ENCODE results near the gene ARHGDIB. TPM values are rescaled to one million over a fixed set of nuclear protein-coding genes. Genes with fewer than 3 reads are reported as not detected.
A peak's percentile ranks its signal among the peaks of the same experiment; 100 is the strongest.

ARHGDIB gene
- total RNA-seq, 2 donors from 2014 or later: 402 to 450 TPM

GRCh38 chr12:14959463-14959862 lies 1.9 kb downstream of the ARHGDIB start:
- H3K27ac Mint-ChIP-seq: peak overlapping the region; percentile 96
- H3K27me3 Mint-ChIP-seq (ENCODE audit: low read depth): no peaks in the 10 kb centered on the region
- peaks cover 7 to 12% of the 10 kb centered on the region in 2 donors for H3K36me3 Mint-ChIP-seq (ENCODE audit: insufficient read depth in 2 of 2)
- H3K4me3 Mint-ChIP-seq: peak overlapping the region; percentile 99 to 100
- ATAC-seq (replicated peaks in 1 of 2) (no peak), DNase-seq (no peak)
- peaks cover 69% of the 10 kb centered on the region for H3K4me1 Mint-ChIP-seq (ENCODE audit: low read depth)
- H3K9me3 Mint-ChIP-seq: peaks cover 0 to 1% of the 10 kb centered on the region in 2 donors

- peaks cover 69% of the 10 kb centered on the region for H3K4me1 Mint-ChIP-seq (ENCODE audit: low read depth)
- peak in 1 of 2 donors; percentile 28 for DNase-seq
Observed at GRCh38 chr12:14959126-14959440, 2.3 kb downstream of the ARHGDIB start.

DNA sequence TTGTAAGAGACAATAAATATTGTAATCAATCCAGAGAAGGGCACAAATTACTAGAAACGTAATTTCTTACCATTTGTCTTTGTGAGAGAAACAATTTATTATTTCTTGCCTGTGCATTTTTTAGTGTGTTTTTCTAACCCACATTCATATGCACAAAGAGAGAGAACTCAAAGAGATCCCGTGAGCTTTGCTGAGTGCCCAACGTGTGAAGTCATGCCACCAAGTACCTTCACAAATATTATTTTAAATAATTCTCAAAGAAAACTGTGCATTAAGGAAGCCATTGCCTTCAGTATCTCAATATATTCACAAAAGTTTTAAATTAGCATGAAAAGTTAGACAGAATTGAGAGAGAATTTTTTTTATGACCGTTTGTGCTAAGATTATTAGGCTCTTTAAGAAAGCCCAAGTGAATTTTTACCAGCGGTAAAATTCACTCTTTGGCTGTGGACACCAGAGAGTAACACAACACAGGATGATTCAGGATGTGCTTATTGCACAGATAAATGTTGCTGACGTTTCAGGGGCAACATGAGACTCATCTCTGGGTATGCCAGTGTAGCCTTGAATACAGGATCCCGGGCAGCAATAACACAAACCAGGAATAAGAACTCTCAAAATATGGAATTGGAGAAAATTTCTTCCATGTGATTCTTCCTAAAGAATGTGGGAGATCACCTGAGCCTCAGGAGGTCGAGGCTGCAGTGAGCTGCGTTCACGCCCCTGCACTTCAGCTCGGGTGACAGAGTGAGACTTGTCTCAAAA lies 2.9 kb downstream of the ARHGDIB start:
- H3K4me3 Mint-ChIP-seq: peak overlapping the region; percentile 99 to 100
- peak overlapping the region; percentile 96 for H3K27ac Mint-ChIP-seq
- DNase-seq (no peak), ATAC-seq (replicated peaks in 1 of 2) (peak; percentile 27 to 29)
- H3K9me3 Mint-ChIP-seq: no peaks in the 10 kb centered on the region
- H3K27me3 Mint-ChIP-seq (ENCODE audit: low read depth): no peaks in the 10 kb centered on the region
- H3K36me3 Mint-ChIP-seq (ENCODE audit: insufficient read depth in 2 of 2): peaks cover 7 to 12% of the 10 kb centered on the region in 2 donors
- peaks cover 69% of the 10 kb centered on the region for H3K4me1 Mint-ChIP-seq (ENCODE audit: low read depth)

More at GRCh38 chr12:14959126-14959440, 2.3 kb downstream of the ARHGDIB start:
- Mint-ChIP-seq H3K27ac (peak overlapping the region; percentile 96), H3K27me3 (ENCODE audit: low read depth) (no peaks in the 10 kb centered on the region), H3K36me3 (ENCODE audit: insufficient read depth in 2 of 2) (peaks cover 7 to 12% of the 10 kb centered on the region in 2 donors), H3K4me3 (peak overlapping the region; percentile 99 to 100), H3K9me3 (peaks cover 0 to 1% of the 10 kb centered on the region in 2 donors)
- peak in 1 of 2 donors; percentile 1 for ATAC-seq (replicated peaks in 1 of 2)

DNA sequence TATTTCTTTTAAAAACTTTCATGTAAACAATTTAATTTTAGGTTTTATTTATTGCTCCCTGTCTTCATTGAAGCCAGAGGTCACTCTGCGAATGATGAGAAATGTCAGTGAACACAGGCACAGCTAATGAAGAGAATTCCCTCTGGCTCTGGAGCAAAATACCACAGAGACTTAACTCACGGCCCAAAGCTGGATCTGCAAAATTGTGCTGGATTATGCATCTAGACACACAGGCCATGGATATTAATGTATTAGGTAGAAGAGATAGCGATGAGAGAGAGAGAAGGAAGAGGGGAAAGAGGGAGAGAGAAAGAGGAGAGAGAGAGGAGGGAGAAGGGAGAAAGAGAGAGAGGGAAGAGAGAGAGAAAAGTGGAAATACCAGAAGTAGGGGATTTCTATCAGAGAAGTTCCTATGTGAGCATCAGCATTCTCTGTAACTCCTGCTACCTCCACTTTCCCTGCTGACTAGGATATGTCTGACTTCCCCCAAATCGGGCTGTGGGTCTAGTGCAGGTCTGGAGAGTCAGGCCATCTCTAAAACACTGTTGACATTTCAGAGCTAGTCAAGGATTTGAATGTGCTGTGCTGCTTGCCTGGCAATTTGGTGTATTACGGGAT lies 3.7 kb downstream of the ARHGDIB start:
- DNase-seq (no peak), ATAC-seq (replicated peaks in 1 of 2) (no peak)
- Mint-ChIP-seq H3K9me3 (no peaks in the 10 kb centered on the region), H3K27me3 (ENCODE audit: low read depth) (no peaks in the 10 kb centered on the region), H3K27ac (peak overlapping the region; percentile 96), H3K4me1 (ENCODE audit: low read depth) (peaks cover 69% of the 10 kb centered on the region), H3K4me3 (peak overlapping the region; percentile 99 to 100), H3K36me3 (ENCODE audit: insufficient read depth in 2 of 2) (peaks cover 7 to 12% of the 10 kb centered on the region in 2 donors)

GRCh38 chr12:14956905-14957304 lies 4.5 kb downstream of the ARHGDIB start:
- Mint-ChIP-seq H3K27ac (peak overlapping the region; percentile 96), H3K9me3 (no peaks in the 10 kb centered on the region), H3K27me3 (ENCODE audit: low read depth) (no peaks in the 10 kb centered on the region), H3K36me3 (ENCODE audit: insufficient read depth in 2 of 2) (peaks cover 8 to 12% of the 10 kb centered on the region in 2 donors), H3K4me3 (peak overlapping the region; percentile 99 to 100), H3K4me1 (ENCODE audit: low read depth) (peaks cover 73% of the 10 kb centered on the region)
- DNase-seq (no peak), ATAC-seq (replicated peaks in 1 of 2) (no peak)

- Mint-ChIP-seq H3K36me3 (ENCODE audit: insufficient read depth in 2 of 2) (peaks cover 8 to 15% of the 10 kb centered on the region in 2 donors), H3K27me3 (ENCODE audit: low read depth) (no peaks in the 10 kb centered on the region), H3K27ac (peak overlapping the region; percentile 96), H3K4me1 (ENCODE audit: low read depth) (peaks cover 79% of the 10 kb centered on the region), H3K4me3 (peak overlapping the region; percentile 99 to 100), H3K9me3 (no peaks in the 10 kb centered on the region)
- DNase-seq (peak in 1 of 2 donors; percentile 28), ATAC-seq (replicated peaks in 1 of 2) (no peak)
Observed at GRCh38 chr12:14956024-14956891, 5.1 kb downstream of the ARHGDIB start.

DNA sequence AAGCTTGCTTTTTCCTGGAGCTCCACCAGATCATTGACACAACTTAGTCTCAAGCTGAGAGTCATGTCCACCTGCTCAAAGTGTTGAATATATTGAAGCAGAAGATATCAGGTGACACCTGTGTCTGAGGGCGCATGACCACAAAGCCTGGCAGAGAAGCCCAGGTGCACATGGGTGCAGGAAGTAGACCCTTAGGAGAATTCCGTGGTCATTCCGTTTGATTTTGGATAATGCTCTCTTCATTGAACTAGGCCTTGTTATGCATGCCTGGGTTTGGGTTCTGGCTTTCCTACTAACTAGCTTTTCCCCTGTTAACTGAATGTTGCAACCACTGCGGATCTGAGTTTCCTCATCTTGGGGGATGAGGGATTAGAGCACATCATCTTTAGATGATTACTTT lies 7.1 kb downstream of the ARHGDIB start:
- ATAC-seq (replicated peaks in 1 of 2): no peak
- Mint-ChIP-seq H3K4me1 (ENCODE audit: low read depth) (peaks cover 91% of the 10 kb centered on the region), H3K9me3 (no peaks in the 10 kb centered on the region), H3K27ac (peak overlapping the region; percentile 96), H3K4me3 (peak overlapping the region; percentile 84 to 90), H3K27me3 (ENCODE audit: low read depth) (no peaks in the 10 kb centered on the region), H3K36me3 (ENCODE audit: insufficient read depth in 2 of 2) (peaks cover 10 to 20% of the 10 kb centered on the region in 2 donors)
- DNase-seq: no peak

DNA sequence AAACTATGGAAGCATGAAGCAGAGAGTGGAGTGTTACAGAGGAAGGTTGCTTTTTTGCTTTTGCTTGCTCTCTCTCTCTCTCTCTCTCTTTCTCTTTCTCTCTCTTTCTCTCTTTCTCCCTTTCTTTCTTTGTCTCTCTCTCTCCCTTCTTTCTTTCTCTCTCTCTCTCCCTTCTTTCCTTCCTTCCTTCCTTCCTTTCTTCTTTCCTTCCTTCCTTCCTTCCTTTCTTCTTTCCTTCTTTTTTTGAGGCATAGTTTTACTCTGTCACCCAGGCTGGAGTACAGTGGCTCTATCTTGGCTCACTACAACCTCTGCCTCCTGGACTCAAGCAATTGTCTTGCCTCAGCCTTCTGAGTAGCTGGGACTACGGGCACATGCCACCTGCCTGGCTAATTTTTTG lies 7.6 kb downstream of the ARHGDIB start:
- H3K36me3 Mint-ChIP-seq (ENCODE audit: insufficient read depth in 2 of 2): peaks cover 12 to 23% of the 10 kb centered on the region in 2 donors

DNA sequence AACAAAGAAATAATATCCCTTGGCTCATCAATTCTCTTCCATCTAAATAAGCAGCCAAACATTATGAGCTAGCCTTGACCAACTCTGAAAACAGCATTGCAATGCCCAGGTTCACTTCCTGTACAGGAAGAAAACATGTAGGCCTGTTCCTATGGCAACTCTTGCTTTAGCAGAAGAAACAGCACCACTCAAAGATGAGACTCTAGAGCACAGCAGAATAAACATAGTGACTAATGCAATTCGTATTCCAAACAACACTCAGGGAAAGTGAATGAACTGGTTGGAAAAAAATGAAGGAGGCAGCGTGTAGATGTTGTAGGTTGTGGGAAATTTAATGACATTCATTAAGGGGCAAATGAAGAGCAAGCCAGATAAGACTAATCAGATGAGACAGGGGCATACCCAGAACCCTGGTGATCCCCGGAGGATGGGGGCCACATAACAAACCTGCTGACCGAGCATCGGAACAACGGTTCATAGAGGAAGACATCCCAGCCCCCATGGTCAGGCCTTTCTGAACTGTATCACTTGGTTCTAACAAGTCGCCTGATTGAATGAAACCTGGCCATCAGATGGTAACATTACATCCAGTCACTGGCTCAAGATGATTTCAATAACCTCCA lies 9.0 kb downstream of the ARHGDIB start:
- DNase-seq: peak; percentile 50 to 53
- peak overlapping the region; percentile 96 for H3K27ac Mint-ChIP-seq
- H3K9me3 Mint-ChIP-seq: no peaks in the 10 kb centered on the region
- peak; percentile 72 to 76 for ATAC-seq (replicated peaks in 1 of 2)
- peak overlapping the region; percentile 84 to 90 for H3K4me3 Mint-ChIP-seq
- peaks cover 15 to 27% of the 10 kb centered on the region in 2 donors for H3K36me3 Mint-ChIP-seq (ENCODE audit: insufficient read depth in 2 of 2)
- H3K4me1 Mint-ChIP-seq (ENCODE audit: low read depth): peaks cover 91% of the 10 kb centered on the region
- no peaks in the 10 kb centered on the region for H3K27me3 Mint-ChIP-seq (ENCODE audit: low read depth)

More for the DNA sequence above, 7.6 kb downstream of the ARHGDIB start:
- Mint-ChIP-seq H3K9me3 (no peaks in the 10 kb centered on the region), H3K4me1 (ENCODE audit: low read depth) (peaks cover 91% of the 10 kb centered on the region), H3K4me3 (peak overlapping the region; percentile 84 to 90), H3K27me3 (ENCODE audit: low read depth) (no peaks in the 10 kb centered on the region), H3K27ac (peak overlapping the region; percentile 96)
- ATAC-seq (replicated peaks in 1 of 2): no peak
- DNase-seq: no peak

- H3K4me3 Mint-ChIP-seq: peak overlapping the region; percentile 84 to 90
- H3K27ac Mint-ChIP-seq: peak overlapping the region; percentile 96
- no peak for DNase-seq
- H3K9me3 Mint-ChIP-seq: no peaks in the 10 kb centered on the region
- H3K36me3 Mint-ChIP-seq (ENCODE audit: insufficient read depth in 2 of 2): peaks cover 17 to 32% of the 10 kb centered on the region in 2 donors
- H3K4me1 Mint-ChIP-seq (ENCODE audit: low read depth): peaks cover 91% of the 10 kb centered on the region
- ATAC-seq (replicated peaks in 1 of 2): no peak
- H3K27me3 Mint-ChIP-seq (ENCODE audit: low read depth): no peaks in the 10 kb centered on the region
Observed at GRCh38 chr12:14951851-14952250, 9.6 kb downstream of the ARHGDIB start.

DNA sequence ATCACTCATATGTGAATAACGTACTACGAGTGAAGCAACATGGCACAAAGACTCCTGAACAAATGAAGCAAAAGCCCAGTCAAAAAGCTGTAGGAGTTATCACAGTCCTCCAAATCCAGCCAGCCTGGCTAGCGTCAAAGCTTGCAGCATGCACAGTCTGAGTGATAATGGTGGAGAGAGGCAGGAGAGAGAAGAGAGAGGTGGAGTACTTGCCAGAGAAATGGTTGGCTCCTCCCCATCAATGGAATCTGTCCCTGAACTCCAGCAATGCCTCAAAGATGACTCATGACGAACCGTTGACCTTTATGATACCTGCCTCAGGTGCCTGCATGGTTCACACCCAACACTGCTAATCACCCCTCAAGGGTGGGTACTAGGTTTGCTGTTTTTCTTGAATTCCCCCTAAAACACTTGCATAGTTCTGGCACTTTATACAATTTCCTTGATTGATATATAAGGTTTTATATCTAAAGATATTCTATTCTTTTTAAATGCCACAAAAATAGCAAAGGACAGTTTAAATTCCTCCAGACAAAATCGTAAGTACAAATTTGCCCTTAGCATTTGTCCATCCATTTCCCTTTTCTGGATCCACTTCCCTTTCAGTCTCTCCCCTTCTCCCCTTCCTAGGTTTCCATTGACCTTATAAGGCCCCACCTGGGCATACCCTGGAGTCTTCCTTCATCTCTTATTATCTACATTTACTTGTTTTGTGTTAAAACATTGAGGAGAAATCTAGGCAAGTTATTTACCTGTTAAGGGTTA lies 10.2 kb downstream of the ARHGDIB start:
- DNase-seq (peak in 1 of 2 donors; percentile 8), ATAC-seq (replicated peaks in 1 of 2) (peak in 1 of 2 donors; percentile 10)
- no peaks in the 10 kb centered on the region for H3K27me3 Mint-ChIP-seq (ENCODE audit: low read depth)
- no peaks in the 10 kb centered on the region for H3K9me3 Mint-ChIP-seq
- peak overlapping the region; percentile 96 for H3K27ac Mint-ChIP-seq
- peaks cover 91% of the 10 kb centered on the region for H3K4me1 Mint-ChIP-seq (ENCODE audit: low read depth)
- peak overlapping the region; percentile 84 to 90 for H3K4me3 Mint-ChIP-seq
- H3K36me3 Mint-ChIP-seq (ENCODE audit: insufficient read depth in 2 of 2): peaks cover 18 to 37% of the 10 kb centered on the region in 2 donors

GRCh38 chr12:14950421-14950820 lies 11.0 kb downstream of the ARHGDIB start:
- Mint-ChIP-seq H3K27me3 (ENCODE audit: low read depth) (no peaks in the 10 kb centered on the region), H3K4me3 (peak overlapping the region; percentile 84 to 90), H3K4me1 (ENCODE audit: low read depth) (peaks cover 92% of the 10 kb centered on the region), H3K36me3 (ENCODE audit: insufficient read depth in 2 of 2) (peaks cover 20 to 42% of the 10 kb centered on the region in 2 donors), H3K9me3 (no peaks in the 10 kb centered on the region), H3K27ac (peak overlapping the region; percentile 96)
- DNase-seq: peak; percentile 42 to 46
- ATAC-seq (replicated peaks in 1 of 2): peak; percentile 53 to 59

Measured in activated T-cell treated with anti-CD3 and anti-CD28 coated beads, Interleukin-2, amount 50 U/mL, for 72 hours (primary cell).